Activated CD8-positive, alpha-beta memory T cell treated with anti-CD3 and anti-CD28 coated beads, Interleukin-2, amount 50 U/mL, for 24 hours (primary cell): ENCODE measurements around the gene RYR3.

Experiments
- DNase-seq: peaks from one replicate; pipeline ENCODE4 v3.0.0-alpha.2; 2020; ENCODE audit errors: extremely low read depth

The RYR3 gene

GRCh38 chr15:33872416-33873106, 561.8 kb downstream of the RYR3 start:
- DNase-seq = no peak

- no peak for DNase-seq
Observed at GRCh38 chr15:33874156-33874555, 563.4 kb downstream of the RYR3 start.

- no peak for DNase-seq
Observed at GRCh38 chr15:33882921-33883320, 572.2 kb downstream of the RYR3 start.

- DNase-seq = no peak
Observed at GRCh38 chr15:33888176-33888575, 577.4 kb downstream of the RYR3 start.

- DNase-seq = no peak
Observed at GRCh38 chr15:33894193-33894592, 583.4 kb downstream of the RYR3 start.

- DNase-seq = no peak
Observed at GRCh38 chr15:33902043-33902442, 591.3 kb downstream of the RYR3 start.

- no peak for DNase-seq
Observed at GRCh38 chr15:33903661-33904060, 592.9 kb downstream of the RYR3 start.

GRCh38 chr15:33907326-33907725, 596.6 kb downstream of the RYR3 start:
- no peak for DNase-seq

GRCh38 chr15:33908406-33908805, 597.6 kb downstream of the RYR3 start:
- DNase-seq = no peak

GRCh38 chr15:33910741-33911140, 600.0 kb downstream of the RYR3 start:
- no peak for DNase-seq

- no peak for DNase-seq
Observed at GRCh38 chr15:33912326-33912725, 601.6 kb downstream of the RYR3 start.

GRCh38 chr15:33913459-33913858, 602.7 kb downstream of the RYR3 start:
- no peak for DNase-seq
